ENCODE data around the gene CCDC47.

CCDC47 gene

DNA sequence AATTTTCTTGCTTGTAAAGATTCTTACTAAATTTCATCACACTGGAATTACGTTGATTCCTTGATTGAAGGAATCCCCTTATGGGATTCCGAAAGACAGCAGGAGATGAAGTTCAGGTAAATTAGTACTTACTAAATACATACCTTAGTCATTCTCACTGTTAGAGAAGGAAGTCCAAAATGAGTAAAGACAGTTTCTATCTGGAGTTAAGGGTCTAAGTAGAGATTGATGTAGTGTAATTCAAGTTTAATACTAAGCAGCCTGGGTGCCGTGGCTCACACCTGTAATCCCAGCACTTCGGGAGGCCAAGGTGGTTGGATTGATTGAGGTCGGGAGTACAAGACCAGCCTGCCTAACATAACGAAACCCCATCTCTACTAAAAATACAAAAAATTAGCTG is 10.1 kb upstream of the CCDC47 start:
- no peak for DNase-seq

DNA sequence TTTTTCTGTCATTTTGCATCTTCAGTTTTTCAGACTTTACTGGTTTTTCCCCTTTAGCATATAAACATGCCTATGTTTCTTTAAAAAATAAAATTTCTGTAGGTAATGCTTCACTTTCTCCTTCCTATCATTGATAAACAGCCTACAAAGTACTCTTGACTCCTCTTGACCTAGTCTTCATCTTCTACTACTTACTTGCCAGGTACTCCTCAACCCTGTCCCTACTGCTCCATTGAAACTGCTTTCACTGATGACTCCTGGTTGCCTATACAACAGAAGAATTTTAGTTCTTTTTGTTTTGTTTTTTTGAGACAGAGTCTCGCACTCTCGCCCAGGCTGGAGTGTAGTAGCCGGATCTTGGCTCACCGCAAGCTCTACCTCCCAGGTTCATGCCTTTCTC is 7.5 kb upstream of the CCDC47 start:
- DNase-seq: no peak

DNA sequence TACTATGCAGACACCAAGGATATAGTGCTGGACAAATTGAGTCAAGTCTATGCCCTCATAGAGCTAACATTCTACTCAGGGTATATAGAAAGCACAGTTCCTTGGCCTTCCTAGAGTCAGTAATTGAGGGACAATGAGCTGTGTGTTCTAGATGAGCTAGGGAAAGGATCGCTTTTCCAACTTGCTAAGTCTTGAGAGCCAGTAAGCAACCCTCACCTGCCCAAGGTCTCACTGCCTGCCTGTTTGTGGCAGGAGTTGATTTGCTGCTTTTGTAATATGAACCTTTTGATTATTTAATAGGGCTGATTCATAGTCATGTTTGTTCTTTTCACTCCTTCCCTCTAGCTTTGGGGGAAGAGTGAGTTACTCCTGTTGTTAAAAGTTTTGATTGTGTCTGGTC is 7.1 kb upstream of the CCDC47 start:
- no peak for DNase-seq

DNA sequence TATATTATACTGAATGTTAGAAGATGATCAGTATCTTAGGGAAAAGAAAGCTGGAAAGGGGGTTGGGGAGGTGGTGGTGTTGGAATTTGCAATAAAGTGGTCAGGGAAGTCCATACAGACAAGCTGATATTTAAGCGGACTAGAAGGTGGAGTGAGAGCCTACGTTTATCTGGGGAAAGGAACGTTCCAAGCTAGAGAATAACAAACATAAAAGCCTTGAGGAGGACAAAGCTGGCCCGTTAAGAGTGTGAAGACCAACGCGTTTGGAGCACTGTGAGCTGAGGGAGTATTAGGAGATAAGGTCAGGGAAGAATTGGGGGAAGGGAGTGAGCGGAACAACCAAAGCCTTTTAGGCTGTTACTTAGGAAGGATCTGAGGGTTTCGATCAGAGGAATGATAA is 2.0 kb upstream of the CCDC47 start:
- DNase-seq: no peak

DNA sequence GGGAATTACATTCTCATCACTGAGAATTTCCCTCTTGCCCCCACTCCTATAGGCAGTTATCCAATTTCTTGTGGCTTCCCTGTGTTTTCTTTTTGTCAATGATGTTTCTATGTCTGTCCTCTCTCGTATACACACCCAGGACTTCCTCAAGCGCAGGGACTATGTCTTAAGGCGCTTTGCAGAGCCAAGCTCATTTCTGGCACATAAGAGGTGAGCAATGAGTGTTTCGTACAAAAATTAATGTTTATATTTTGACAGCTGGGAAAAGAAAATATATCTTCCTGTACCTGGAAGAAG is 1.5 kb upstream of the CCDC47 start:
- DNase-seq: no peak

DNA sequence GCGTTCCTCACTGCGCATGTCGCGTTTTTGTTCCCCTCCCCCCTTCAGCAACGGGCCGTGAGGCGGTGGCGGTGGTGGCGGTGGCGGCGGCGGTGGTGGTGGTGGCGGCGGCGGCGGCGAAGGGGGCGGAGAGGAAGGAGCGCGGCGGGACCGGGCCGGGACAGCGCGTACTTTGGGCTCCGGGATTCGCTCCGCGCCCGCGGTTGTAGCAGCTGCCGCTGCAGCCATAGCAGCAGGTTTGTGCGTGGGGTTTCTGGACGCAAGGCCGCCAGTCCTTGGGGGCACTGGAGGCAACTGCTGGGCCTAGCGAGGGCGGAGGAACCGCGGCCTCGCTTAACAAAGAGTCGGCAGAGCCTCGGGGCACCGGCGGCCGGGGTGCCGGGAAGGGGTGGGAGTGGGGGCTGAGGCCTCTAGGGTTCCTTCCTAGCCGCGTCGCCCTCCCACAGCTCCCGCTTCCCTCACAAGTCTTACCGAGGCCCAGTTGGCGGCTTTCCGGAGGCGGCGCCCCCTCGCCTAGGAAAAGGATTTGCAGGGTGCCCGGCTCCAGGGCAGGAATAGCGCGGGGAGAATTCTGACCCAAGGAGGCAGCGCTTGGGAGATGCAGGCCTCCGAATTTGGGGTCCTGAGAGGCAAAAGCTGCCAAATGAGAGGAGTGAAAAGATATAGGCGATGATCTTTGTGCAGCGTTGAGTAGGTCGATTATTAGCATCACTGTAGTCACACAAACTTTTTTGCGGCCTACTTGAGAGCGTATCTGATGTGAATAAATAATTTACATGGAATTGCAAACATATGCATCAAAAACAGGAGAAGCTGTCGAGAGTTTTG is 958 bp upstream of the CCDC47 start, which contains the start of gene DDX42:
TSS of gene DDX42 (plus strand) at position 30 of the 828 bp plus-strand sequence. CDS start 12,880 bp downstream, outside the sequence.
- peak; percentile 71 for DNase-seq

DNA sequence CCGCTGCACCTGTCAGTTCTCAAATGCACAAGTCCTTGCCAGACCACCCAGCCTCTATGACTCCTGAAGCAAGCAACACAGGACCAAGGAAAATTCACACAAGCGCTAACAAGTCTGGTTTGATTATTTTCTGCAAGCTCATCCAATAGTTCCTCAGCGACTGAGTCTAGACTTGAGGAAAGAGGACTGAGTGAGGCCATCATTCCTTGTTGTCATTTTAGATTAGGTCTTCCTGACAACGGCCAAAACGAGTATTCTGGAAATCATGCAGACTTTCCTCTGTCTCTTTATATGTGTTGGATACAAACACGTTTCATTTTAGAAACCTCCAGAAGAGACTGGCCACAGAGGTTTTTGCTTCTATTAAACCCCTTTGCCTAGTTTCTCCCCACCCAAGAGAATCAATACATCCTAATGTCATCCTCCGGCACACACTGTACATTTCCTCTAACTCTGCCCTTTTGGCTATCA is 561 bp downstream of the CCDC47 start:
- peak; percentile 24 for DNase-seq

DNA sequence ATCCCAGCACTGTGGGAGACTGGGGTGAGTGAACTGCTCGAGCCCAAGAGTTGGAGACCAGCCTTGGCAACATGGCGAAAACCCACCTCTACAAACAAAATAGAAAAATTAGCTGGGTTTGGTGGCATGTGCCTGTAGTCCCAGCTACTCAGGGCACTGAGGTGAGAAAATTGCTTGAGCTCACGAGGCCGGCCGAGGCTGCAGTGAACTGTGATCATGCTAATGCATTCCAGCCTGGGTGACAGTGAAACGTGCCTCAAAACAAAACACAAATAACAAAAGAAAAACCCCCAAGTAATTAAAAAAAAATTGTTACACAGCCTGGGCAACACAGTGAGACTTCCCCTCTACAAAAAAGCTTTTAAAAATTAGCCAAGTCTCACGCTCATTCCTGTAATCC is 5.0 kb downstream of the CCDC47 start:
- no peak for DNase-seq

DNA sequence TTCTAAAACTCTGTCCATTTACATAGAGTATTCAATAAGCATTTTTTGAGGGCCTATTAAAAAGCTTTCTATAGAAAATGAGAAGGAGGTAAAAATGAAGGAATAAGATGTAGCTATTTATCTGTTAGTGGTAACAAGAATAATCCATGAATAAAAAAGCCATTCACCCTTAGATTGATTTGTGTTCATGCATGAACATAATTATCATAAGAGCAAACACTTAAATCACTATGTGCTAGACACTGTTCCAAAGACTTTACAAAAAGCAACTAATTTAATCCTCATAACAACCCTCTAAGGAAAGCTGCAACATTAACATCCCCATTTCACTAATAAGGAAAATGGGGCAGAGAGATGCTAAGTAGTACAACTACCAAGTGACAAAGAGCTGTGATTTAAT is 6.6 kb downstream of the CCDC47 start:
- DNase-seq: no peak

DNA sequence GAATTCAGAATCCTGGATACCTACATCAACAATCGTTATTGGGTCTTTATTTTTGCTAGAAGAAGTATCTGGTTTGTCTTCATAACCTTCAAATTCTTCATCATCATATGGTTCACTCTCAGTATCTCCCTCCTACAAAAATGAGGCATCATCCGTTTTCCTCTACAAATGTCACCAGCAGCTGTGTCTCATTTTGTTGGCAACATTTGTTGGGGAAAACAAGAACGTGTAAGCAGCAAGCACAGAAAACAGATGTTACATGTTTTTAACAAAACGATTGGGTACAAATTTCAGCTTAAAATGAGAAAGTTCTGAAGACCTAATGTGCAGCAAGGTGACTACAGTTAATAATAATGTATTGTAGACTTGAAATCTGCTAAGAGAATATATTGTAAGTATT is 8.7 kb downstream of the CCDC47 start:
- no peak for DNase-seq

DNA sequence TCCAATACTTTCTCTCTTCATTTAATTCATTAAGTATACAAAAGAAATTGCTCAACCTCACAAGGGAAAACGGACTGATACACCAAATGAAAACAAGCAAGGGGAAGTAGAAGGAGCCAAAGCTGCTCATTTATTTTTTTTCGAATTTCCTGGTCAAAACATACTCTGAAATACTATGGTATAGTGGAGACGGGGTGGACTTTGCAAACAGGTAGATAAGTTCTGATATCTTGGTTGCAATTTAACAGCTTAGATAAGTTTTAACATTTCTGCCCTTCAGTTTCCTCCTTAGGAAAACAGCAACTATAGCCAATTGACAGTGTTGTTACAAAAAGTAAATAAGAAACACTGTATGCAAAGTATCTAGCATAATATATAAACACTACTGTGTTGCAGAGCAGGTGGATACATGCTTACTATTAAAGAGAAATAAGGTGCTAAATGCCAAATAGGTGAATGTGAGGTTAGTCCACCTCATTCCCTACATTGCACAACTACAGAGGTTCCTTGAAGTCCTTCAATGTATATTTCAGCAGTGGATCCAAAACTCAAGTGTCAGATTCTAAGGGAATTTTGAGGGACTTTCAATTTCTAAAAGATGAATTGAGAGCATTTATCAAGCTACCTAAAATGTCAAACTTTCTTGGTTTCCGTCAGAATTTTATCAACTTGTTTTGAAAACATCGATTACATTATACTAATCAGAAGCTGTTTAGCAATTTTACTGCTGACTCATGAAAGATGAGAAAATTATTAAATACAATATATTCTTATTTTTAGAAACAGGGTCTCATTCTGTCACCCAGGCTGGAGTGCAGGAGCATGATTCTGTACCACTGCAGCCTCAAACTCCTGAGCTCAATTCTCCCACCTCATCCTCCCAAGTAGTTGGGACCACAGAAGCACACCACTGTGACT is 11.0 kb downstream of the CCDC47 start:
- DNase-seq: no peak

DNA sequence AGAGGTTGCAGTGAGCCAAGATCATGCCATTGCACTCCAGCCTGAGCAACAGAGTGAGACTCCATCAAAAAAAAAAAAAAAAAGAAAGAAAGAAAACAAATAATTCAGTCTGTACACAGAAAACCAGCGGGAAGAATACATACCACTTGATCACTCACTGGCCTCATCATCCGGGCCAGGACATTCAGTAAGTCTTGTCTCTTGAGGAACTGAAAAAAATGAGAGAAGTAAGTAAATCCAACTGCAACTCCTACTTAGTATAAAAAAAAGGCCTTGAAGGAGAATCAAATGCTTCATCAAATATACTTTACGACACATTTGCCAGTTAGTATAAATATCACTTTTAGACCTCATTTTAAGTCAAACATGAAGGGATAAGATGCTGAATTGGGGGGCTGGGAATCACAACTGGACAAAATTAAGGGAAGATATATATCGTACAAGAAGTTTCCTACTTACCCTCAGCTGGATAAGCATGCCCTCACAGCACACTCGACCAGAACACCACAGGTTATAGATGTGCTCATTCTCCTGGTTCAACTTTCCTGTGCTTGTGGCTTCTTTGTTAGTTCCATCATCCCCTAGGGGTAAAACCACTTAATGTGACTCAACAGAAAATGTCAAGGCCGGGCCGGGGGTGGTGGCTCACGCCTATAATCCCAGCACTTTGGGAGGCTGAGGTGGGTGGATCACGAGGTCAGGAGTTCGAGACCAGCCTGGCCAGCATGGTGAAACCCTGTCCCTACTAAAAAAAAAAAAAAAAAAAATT is 12.4 kb downstream of the CCDC47 start:
- no peak for DNase-seq

DNA sequence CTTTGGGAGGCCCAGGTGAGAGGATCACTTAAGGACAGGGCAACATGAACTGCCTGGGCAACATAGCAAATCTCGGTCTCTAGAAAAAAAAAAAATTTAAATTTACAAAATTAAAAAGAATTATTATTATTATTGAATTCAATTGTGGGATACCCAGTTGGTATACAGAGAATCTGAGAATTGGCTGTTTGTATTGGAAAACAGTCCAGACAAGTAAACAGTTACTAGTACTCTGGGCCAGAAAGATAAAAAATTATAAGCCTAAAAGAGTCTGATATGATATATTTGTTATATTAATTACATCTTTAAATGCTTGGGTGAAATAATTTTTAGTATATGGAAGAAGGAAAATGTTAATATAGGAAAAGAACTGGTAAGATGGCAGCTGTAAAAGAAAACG is 15.0 kb downstream of the CCDC47 start:
- no peak for DNase-seq

DNA sequence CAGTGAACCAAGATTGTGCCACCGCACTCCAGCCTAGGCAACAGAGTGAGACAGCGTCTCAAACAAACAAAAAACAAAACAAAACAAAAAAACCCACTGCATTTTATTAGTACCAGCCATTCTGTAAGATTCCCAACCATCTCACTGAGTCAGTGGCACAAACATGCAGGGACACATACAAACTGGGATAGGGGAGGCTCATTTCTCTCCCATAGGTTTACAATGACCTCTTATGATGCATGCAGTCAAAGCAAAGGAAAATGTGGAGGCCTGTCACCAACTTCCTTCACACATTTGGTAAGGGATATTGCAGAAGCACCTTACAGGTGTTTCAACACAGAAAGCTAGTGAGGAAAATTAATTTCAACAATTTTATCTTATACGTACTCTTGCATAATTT is 19.4 kb downstream of the CCDC47 start:
- no peak for DNase-seq

DNA sequence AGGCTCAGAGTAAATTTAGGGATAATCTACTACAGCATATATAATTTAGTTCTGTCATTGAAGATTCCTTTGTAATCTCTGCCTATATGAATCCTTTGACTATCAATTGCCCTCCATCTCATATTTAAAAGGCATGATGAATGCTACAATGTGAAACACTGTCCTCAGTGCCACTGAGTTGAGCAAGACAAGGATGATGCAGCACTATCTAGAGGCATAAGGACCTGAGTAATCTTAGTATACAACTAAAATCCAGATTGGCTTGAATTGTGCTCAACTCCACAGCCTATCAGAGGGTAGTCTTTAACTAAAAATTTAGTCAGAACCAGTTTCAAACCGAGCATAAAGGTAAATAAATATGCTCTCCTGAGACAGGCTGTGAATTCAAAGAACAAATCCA is 20.2 kb downstream of the CCDC47 start:
- DNase-seq: no peak

DNA sequence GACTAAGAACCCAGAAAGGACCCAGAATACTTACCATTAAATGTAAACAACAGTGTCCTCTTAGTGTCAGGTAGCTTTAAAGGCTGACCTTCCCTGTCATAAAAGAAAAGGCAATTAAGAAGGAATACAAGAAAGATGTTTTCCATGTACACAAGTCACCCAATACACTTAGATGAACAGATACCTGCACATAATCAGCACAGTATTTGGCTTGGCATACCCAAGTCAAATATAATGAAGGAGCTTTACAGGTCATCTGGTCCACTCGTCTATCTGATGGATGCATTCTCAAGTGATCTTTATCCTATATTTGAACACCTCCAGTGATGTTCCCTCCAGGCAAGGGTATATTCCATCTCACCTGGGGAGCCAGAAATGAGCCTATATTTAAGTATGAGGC is 20.7 kb downstream of the CCDC47 start:
- DNase-seq: no peak

DNA sequence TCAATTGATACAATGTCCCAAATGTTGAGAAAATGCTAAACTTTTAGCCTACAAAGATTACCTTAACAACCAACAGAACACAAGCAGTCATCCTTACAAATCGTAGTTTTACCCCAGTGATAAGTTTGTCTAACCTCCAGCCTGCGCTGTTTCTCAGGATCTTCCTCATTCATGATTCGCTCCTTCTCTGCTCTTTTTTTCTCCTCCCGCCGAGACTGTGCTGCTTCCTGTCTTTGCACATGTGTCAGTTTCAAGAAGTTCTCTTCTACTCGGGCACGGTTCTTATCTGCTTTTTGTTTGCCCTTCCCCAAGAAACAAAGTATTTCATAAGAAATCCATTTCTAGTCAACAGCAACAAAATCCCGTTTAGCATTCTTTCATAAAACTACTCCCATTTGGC is 21.6 kb downstream of the CCDC47 start:
- DNase-seq: no peak

DNA sequence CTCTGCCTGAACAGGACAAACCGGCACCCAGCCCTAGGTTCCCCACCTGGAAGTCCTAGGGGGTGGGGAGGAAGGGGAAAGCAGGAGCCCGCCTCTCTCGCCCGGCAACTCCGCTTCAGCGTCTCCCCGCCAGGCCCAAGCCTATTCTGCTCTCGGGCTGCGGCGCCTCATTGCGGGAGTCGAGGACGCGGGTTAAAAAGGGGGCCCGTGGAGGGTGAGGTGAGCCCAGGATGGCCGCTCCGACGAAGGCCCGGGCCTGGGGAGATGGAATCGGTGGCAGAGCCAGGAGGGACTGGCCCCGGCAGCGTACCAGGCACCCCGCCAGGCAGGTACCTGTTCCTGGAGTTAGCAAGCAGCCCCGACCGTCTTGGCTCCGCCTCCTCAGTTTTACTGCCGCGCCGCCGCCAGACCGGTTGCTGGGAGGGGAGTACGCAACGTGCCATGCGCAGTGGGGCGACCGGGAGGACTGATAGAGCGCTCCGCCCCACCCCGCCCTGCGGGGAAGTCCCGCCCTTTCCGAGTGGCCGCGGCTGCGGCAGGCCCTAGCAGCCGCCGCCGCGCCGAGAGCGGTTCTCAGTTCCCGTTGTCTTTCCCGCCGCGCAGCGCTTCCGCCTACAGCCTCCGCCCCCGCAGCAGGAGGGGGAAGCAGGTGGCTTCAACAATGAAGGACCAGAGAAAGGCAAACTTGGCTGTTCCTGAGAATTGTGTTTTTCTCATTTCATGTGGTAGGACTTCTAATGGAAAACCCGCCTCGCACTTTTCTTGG is 31.8 kb downstream of the CCDC47 start, which contains the start of gene STRADA:
TSS of gene STRADA (minus strand) at position 392 of the 766 bp plus-strand sequence. CDS start 13,430 bp downstream, outside the sequence.
- peak; percentile 98 for DNase-seq

DNA sequence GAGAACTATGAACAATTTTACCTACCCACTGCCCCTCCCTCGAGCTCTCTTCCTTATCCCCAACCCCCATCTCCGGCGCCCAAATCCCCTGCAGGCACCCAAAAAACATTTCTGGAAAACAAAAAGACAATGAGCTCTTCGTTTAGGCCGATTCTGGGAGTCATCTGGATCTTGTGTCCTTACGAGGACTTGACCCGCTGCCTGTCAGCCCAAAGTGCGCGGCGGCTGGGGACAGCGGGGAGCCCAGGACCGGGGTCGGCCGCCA is 32.3 kb downstream of the CCDC47 start:
- peak; percentile 35 for DNase-seq

DNA sequence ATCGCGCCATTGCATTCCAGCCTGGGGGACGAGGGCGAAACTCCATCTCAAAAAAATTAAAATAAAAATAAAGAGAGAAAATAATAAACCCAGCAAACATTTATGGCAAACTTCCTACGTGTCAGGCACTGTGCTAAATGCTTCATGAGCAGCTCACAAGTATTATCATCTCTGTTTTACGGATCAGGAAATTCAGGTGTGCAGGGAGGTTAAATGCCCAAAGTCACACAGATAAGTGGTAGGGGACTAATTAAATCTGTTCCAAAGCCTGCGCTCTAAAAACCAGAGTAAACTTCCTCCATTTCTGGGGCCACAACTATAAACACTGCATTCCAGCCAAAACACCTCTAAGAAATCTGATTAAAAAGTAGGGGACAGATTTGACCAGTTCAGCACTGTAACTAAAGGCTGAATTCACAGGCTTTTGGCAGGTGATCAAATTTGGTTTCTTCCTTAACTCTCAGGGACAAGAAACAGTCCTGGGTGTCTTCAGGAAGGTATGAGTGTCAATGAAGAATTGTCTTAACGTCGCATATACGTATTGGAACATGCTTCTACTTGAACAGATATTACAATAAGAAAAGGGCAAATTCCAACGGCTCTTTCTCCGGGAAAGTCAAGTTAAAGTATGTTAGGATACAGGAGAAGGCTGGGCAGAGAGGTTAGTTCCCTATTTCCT is 32.8 kb downstream of the CCDC47 start:
- peak; percentile 4 for DNase-seq

DNA sequence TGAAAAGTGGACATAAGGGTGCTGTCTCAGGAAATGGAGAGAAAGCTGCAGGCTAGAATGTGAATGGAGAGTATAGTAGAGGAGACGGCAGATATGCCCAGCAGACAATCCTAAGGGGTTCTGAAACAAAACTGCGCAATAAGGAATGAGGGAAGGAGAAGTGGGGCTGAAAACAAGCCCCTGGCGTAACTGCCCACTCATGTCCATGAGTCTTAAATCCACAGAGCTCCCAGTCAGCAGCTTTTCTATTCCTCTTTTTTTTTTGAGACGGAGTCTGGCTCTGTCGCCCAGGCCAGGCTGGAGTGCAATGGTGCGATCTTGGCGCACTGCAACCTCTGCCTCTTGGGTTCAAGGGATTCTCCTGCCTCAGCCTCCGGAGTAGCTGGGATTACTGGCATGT is 37.7 kb downstream of the CCDC47 start:
- DNase-seq: no peak

DNA sequence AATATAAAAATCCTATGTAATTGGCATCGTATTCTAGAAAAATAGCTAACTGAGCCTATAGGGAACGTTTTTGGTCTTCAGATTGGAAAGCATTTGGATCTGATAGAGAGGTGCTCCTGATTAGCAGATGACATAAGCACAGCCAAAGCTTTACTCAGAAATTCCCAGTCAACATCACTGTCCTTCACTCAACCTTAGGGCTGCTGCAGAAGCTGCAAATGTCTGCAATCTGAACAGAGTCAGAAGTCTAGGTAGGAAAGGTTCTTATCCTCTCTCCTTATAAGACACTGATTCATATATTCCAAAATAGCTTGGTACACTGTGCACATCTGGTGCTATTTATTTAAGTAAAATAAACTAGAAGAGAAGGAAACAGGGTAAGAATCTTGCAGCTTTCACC is 51.0 kb downstream of the CCDC47 start:
- no peak for DNase-seq
